ENCODE measurements around the gene BUD13.

Gene BUD13

GRCh38 chr11:116742104-116742503 is 30.7 kb downstream of the BUD13 start:
- no peak for DNase-seq

GRCh38 chr11:116740741-116741140 is 32.0 kb downstream of the BUD13 start:
- no peak for DNase-seq

- DNase-seq = no peak
Observed at GRCh38 chr11:116738975-116739374, 33.8 kb downstream of the BUD13 start.

GRCh38 chr11:116736763-116737162 is 36.0 kb downstream of the BUD13 start:
- DNase-seq = no peak

- peak; percentile 24 for DNase-seq
Observed at GRCh38 chr11:116733969-116734508, 38.7 kb downstream of the BUD13 start.

GRCh38 chr11:116733043-116733755 is 39.6 kb downstream of the BUD13 start:
- no peak for DNase-seq

GRCh38 chr11:116732271-116733042 is 40.3 kb downstream of the BUD13 start:
- DNase-seq = peak; percentile 64

GRCh38 chr11:116731821-116732220 is 41.0 kb downstream of the BUD13 start:
- DNase-seq = no peak

GRCh38 chr11:116731097-116731761 is 41.6 kb downstream of the BUD13 start:
- DNase-seq = no peak

GRCh38 chr11:116730601-116731000 is 42.2 kb downstream of the BUD13 start:
- DNase-seq = no peak

GRCh38 chr11:116730241-116730561 is 42.6 kb downstream of the BUD13 start:
- DNase-seq = no peak

- no peak for DNase-seq
Observed at GRCh38 chr11:116729501-116730240, 43.1 kb downstream of the BUD13 start.

GRCh38 chr11:116727990-116728389 is 44.8 kb downstream of the BUD13 start:
- no peak for DNase-seq

- no peak for DNase-seq
Observed at GRCh38 chr11:116725434-116726221, 47.2 kb downstream of the BUD13 start.

- DNase-seq = no peak
Observed at GRCh38 chr11:116724813-116725212, 48.0 kb downstream of the BUD13 start.

GRCh38 chr11:116723511-116723910 is 49.3 kb downstream of the BUD13 start:
- DNase-seq = no peak

- no peak for DNase-seq
Observed at GRCh38 chr11:116721988-116722387, 50.8 kb downstream of the BUD13 start.

GRCh38 chr11:116720895-116721294 is 51.9 kb downstream of the BUD13 start:
- DNase-seq = no peak

- DNase-seq = no peak
Observed at GRCh38 chr11:116718955-116719501, 53.8 kb downstream of the BUD13 start.

- DNase-seq = no peak
Observed at GRCh38 chr11:116716621-116717020, 56.2 kb downstream of the BUD13 start.

- DNase-seq = no peak
Observed at GRCh38 chr11:116715383-116715782, 57.4 kb downstream of the BUD13 start.

GRCh38 chr11:116714902-116715301 is 57.9 kb downstream of the BUD13 start:
- no peak for DNase-seq
